Activated CD4-positive, alpha-beta T cell treated with anti-CD3 and anti-CD28 coated beads for 4 hours (primary cell): ENCODE data around the gene NPRL2.

ENCODE experiments used
- DNase-seq, 2 donors: peaks; one replicate each; pipeline ENCODE4 v3.0.0-alpha.2; 2020

The NPRL2 gene

GRCh38 chr3:50347187-50347813 is 3.3 kb downstream of the NPRL2 start:
- peak; percentile 76 to 77 for DNase-seq

GRCh38 chr3:50345586-50346234 is 4.9 kb downstream of the NPRL2 start, which contains the start of gene ZMYND10:
Gene ZMYND10, minus strand, starts transcription at chr3:50345732. Its CDS starts 153 bp downstream, at chr3:50345579.
- DNase-seq: peak; percentile 71 to 74

- DNase-seq: no peak
Observed at GRCh38 chr3:50345008-50345407, 5.6 kb downstream of the NPRL2 start.

DNA sequence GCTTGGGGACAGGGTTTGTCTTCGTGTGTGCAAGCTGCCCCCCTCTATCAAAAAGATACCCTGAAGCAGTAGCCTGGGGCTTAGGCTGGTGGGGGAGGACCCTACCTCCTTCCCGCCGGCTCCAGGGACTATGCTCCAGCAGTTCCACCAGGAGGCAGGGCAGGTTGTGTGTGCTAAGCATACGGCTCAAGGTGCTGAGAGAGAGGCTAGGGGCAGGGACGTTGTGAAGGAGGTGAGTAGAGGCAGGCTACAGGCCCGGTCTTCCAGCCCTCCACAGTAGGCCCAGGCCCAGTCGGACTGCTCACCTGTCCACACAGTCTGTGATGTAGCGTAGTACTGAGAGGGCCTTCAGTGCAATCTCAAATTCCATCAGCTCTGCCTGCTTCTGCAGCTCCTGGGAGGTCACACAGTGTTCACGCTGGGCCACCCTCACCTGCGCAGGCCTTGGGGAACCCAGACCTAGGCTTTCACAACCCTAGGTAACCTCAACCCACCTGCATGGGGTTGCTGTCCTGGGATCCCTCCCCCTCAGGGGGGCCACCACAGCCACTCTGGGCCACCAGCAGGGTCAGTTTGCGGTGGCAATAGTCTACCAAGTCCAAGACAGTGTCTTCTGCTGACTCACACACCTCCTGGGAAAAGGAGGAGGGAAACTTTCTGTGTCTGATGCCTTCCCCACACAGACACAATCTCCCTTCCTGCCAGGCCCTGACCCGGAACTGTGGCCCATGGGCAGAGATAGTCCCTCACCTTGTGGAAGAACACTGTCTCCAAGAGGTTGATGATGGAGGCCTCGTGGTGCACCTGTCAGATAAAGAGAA is 7.6 kb downstream of the NPRL2 start:
- no peak for DNase-seq

DNA sequence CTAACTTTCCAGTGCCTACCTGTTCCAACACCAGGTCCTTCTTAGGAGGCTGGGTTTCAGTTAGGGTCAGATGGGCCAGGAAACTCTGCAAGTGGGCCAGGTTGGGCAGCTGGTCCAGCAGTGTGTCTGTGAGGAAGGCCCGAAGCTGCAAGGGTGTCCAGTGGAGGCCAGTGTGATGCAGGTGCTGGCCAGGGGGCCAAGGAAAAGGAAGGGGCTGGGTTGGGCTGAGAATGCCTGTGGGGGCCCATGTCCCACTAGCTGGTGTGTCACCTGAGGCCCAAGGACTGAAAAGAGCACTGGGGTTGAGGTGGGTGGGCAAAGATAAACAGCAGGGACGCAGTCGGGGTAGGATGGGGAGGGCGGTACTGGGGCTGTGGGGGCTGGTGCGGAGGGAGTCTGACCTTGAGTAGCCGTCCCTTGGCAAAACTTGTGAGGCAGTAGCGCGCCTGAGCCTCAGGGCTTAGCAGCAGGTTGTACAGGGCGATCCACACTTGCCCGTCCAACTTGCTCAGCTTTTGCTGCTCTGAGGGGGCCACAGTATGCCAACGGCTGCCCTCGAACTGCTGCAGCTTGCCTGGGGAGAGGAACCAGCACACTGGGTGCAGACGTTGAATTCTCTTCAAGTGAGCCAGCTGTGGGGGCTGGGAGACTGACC is 8.5 kb downstream of the NPRL2 start:
- no peak for DNase-seq

DNA sequence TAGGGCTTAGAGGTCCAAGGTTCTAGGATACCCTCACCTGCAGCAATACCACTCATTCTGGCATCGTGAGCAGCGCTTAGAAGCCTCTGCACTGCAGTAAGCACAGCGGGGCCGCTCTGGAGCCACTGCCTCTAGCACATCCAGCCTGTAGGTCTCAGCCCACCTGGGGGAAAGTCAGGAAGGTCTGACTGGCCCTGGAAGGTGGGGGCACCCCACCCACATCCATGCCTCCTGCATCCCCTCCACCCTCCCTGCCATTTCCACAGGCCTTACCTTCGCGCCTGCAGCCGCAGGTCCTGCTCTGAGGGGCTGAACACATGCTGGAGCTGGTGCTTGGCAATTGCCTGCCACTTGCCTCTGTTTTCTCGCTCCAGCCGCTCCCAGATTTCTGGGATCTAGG is 9.0 kb downstream of the NPRL2 start:
- no peak for DNase-seq

- peak; percentile 48 to 54 for DNase-seq
Observed at GRCh38 chr3:50340448-50341329, 9.9 kb downstream of the NPRL2 start, which contains the start of gene RASSF1. Gene RASSF1, minus strand, starts transcription at chr3:50340836. Its CDS starts 31 bp downstream, at chr3:50340805.

GRCh38 chr3:50340147-50340447 is 10.5 kb downstream of the NPRL2 start:
- no peak for DNase-seq

- DNase-seq: no peak
Observed at GRCh38 chr3:50339485-50340146, 11.0 kb downstream of the NPRL2 start.

- no peak for DNase-seq
Observed at GRCh38 chr3:50338965-50339364, 11.6 kb downstream of the NPRL2 start.

DNA sequence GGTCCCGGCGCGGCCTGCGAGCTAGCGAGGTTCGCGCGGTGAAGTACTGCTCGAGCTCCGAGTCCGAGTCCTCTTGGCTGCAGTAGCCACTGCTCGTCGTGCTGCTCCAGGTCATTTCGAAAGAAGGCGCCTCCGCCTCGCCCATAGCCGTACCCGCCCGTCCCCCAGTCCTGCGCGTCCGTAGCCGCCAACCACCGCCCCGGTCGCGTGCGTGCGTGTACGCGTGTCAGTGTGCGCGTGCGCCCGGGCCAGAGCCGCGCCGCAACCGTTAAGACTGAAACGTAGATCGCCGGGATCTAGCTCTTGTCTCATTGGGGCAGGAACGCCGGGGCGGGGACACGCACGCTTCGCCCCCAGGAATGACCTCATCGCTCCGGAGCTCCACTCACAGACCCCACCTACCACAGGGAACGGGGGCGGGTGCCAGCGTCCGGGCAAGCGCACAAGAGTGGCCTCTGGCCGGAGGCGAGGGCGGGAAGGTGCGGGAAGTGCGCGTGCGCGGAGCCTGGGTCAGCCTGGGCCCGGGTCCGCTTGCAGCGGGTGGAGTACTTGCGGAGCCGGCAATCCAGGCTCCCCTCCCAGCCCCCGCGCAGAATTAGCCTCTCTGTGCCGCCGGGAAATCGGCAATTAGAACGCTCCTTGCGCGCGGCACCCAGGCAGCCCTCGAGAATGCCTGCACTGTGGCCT is 13.3 kb downstream of the NPRL2 start:
- peak; percentile 93 to 95 for DNase-seq

DNA sequence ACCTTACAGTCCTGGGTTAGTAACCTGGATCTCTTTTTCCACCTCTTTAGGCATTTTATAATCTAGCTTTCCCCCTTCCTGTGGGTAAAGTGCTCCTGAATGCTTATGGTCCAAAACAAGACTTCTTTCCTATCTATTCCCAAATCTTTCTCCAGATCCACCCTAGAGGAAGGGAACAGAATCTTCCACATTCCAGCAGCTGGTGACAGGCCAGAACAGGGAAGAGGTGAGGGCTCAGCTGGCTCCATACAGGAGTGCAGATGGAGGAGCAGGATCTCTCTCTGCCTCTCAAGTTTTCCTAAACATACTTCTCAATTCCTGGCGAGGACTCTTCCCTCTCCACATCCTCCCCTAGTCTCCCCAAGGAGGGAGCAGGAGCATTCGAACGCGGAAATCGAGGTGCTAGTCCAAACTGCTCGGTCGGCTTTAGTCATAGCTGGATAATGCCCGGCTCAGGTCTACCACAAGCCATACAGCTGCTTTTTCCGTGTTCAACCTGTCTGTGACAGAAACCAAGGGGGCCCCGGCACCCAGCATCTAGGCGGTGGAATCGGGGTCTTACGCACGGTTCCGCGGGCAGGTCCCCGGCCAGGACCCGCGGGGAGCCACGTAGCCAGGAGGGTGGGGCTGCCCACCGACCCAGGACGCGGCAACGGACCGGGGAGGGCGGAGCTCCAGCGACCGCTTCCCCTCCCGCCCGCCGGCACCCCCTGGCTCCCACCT is 14.0 kb downstream of the NPRL2 start:
- DNase-seq: no peak

GRCh38 chr3:50334339-50335075 is 16.1 kb downstream of the NPRL2 start:
- no peak for DNase-seq

DNA sequence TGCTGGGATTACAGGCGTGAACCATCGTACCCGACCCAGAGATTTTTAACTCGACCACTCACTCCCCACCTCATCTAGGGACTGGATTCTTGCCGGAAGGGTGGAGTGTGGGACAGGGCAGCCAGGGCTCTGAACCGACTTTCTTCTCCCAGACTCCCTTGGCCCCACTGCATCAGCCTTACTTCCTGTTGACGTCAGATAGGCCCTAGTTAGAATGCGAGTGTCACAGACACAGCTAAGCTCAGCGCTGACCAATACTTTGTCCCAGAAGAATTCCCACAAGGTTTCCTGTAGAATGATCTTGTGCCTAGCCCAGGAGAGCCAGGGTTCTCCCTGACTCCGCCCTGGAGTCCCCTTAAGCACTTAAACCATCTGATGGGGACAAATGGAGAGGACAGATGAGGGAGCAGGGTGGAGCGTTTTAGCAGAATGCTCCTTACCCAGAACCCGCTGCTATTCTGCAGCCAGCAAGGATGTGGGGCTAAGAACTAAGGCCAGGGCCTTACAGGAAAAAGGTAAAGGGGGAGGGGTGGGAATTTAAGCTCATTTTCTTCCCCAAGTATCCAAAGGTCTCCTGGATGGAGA is 16.7 kb downstream of the NPRL2 start:
- DNase-seq: no peak

GRCh38 chr3:50331364-50331907 is 19.1 kb downstream of the NPRL2 start:
- DNase-seq: no peak

- no peak for DNase-seq
Observed at GRCh38 chr3:50330330-50330729, 20.2 kb downstream of the NPRL2 start.

DNA sequence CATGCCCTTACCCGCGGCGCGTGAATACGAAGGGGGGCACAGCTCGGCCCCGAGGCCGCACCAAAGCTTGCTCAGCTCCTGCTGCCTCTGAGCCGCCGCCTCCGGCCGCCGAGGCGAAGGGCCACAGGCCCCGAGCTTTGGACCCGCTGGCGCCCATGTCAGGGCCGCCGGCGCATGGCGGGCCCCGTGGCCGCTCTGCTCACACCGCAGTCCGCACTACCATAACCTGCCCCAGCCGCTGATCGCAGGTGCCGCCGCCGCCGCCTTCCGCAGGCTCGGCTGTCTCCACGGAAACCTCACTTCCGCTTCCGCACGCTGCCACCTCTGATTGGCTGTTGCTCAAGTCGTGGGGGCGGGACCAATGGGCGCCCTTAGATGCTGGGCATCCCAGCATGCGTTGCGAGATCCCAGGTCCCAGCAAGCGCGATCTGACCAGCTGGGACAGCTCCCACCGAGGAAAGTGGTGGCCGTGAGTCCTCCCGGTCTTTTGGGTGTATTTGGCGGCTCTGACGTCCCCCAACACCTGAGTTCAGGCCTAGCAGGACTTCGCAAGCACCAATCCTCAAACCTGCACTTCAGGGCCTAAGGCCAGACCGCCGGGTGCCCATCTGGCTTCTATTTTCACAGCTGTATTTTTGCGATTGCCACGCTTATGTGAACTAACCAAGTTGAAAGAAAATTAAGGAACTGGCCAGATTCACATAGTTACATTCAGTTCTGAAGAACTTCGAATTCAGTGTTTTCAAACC is 22.5 kb downstream of the NPRL2 start, which contains the start of gene TUSC2:
TUSC2 (minus strand) TSS at position 281 of the 749 bp plus-strand sequence; CDS start at position 157, 124 bp downstream.
- peak; percentile 94 to 96 for DNase-seq

DNA sequence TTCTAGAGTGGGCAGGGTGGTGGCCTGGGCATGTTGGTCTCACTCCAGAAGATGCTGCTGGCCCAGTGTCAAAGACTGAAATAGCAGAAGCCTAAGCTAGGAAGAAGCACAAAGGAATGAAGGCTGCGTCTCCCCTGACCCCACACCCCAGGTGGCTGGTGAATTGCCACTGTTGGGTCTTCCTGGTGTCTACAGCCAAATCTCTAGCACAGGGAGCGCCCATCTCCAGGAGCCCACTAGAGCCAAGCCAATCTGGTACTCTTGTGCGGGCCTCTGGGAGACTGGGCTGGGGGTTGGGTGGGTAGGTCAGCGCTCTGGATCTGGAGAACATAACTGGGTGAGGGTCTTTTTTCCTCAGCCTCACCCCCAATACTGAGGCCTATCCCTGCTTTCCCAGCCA is 23.4 kb downstream of the NPRL2 start:
- no peak for DNase-seq
